HT-29 (cell line): ENCODE data around the gene INO80. TPM values are rescaled to one million over a fixed set of nuclear protein-coding genes. Genes with fewer than 3 reads are reported as not detected.

Experiments
- DNase-seq: peaks from one replicate; pipeline ENCODE4 v3.0.0-alpha.2; 2015; ENCODE audit warnings: low spot score
- total RNA-seq: library from RNA; depleted of rRNA; stranded (reverse); fragments of >200 nt; shearing (Covaris generic); gene quantifications from 2 replicates; pipeline ENCODE4 v1.2.3, GENCODE V29; 2014

INO80 gene
- total RNA-seq, 1 experiment from 2014 or later, result 66.9 TPM

DNA sequence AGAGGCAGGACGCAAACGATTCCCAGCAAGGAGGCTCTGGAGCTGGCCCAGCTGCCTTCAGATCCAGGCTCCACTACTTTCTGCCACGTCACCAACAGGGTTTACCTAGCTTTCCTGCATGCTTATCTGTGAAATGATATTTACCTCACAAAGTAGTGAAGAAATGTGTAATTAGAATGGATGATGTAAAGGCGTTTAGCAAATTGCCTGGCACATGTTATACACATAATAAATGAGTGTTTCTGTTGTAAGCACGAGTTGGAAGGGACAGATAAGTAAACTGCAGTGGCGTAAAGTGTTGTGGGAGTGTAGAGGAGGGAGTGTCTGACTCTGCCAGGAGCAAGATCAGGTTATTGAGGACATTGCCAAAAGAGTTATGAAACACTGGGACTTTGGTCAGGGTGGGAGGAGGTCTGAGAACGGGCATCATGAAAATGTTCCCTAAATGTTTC is 166.3 kb downstream of the INO80 start:
- no peak for DNase-seq

GRCh38 chr15:40948706-40949473 is 167.2 kb downstream of the INO80 start:
- DNase-seq, result no peak

DNA sequence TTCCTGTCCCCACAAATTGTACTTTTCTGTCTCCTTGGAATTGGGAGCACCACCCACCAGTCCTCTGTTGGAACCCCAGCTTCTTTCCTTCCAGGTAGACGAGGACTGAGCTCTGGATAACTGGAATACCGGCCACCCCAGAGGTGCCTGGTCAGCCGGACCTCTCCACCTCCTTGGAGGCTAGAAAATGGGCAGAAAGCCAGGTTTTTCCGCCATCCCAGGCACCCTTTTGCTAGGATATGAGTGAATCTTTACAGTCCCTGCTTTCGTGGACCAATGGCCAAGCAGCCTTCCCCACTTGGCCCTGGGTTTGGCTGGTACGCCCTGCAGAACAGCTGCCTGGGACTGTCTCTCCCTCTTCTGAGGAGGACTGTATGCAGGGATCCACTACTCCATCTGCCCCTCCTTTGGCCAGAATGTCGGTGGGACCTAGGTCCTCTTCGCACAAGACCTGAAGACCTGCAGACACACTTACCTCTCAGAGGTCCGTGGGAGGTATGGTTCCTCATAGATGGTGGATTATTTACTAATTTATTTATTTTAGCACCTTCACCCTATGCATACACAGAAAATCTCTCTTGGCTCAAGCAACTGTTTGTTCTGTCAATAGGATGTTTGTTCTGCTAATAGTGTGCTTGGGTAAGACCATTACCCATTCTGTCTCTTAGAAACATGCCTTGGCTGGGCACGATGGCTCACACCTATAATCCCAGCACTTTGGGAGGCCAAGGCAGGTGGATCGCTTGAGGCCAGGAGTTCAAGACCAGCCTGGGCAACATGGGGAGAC is 171.4 kb downstream of the INO80 start:
- no peak for DNase-seq

DNA sequence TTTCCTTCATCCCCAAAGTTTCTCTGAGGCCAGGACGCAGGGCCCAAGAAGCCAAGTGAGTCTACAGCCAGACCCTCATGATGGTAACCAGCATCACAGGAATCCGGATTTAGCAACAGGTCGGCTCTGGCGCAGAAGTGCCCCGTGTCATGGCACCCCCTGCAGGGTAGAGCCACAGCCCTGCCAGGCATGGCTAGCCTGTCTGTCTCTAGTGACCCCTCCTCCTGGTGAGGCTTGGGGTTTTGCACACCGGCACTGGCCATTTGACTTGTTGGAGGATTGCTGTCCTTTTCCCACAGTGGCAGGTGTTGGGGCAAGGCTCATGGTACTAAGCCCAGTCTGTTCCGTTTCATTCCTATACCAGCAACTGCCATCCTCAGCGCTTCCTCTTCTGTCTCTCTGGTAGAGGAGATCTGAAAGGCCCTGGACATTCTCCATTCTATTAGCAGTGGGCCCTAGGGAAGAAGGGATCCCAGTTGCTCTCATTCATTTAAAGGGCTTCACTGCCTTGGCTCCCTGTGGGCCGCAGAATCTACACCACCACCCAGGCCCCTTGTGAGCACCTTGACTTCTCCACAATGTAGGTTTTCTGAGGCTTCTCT is 172.2 kb downstream of the INO80 start:
- no peak for DNase-seq

GRCh38 chr15:40942878-40943277 is 173.2 kb downstream of the INO80 start:
- DNase-seq, result no peak

DNA sequence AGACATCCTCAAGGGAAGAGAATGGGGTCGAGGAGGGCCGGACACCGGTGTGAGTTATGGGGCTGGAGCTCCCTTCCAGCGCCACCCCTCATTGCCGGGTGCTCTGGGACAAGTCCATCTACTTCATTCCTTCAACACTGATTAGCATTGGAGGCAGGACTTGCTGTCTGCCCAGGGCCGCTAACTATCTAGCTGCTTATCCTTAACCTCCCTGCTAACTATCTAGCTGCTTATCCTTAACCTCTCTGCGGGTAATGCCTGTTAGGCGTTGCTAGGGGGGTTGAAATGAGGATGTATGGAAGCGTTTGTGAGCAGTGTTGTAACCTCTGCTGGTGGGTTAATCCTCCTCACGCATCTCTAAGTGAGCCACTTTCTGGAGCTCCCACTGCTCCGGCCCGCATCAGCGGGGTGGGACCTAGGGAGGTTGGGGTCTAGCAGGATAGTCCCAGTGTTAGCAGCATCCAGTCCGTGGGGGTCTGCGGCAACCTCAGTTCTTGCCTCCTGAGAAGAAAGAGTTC is 173.7 kb downstream of the INO80 start:
- peak; percentile 46 for DNase-seq

DNA sequence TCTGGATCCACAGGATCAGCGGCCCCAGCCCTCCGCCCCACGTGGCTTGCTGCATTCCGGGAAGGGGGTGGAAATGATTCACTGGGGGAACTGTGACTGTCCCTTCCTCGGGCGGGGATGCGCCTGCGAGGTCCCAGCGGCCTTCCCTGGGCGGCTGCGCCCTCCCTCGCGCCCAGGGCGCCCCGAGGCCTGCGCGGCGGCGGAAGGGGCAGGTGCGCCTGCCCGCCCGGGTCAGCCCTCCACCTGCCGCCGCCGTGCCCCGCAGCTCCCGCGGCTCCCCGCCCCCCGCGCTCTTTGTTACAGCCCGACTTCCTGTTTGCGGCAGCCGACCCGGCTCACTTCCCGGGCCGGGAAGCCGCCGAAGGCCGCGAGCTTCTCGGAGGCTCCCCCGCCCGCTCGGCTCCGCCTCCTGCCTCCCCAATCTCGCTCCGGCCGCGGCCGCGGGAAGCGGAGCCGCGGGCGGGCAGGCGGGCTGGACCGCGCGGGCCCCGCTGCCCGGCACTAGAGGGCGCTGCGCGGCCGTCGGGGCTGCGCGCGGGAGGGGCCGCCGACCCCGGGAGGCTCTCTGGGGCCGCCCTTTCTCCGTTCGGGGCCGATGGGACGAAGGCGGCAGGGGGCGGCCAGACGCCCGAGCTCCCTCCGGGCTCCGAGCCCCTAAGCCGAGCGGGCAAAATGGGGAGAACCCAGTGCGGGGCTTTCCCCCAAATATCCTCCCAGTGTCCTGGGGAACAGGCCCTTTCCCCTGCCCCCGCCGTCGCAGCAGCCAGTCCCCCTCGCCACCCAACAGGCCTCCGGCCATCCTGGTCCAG is 174.3 kb downstream of the INO80 start:
- DNase-seq, result peak; percentile 91

GRCh38 chr15:40941068-40941527 is 175.0 kb downstream of the INO80 start:
- peak; percentile 33 for DNase-seq

- DNase-seq, result no peak
These were observed 175.7 kb downstream of the INO80 start for GRCh38 chr15:40940296-40940801.

DNA sequence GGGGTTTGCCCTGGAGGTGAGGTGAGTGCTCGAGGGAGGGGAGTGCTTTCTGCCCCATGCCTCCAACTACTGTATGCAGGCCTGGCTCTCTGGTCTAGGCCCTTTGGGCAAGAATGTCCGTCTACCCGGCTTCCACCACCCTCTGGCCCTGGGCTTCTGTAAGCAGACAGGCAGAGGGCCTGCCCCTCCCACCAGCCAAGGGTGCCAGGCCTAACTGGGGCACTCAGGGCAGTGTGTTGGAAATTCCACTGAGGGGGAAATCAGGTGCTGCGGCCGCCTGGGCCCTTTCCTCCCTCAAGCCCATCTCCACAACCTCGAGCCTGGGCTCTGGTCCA is 177.6 kb downstream of the INO80 start:
- no peak for DNase-seq

GRCh38 chr15:40937762-40938535 is 178.1 kb downstream of the INO80 start:
- peak; percentile 92 for DNase-seq

DNA sequence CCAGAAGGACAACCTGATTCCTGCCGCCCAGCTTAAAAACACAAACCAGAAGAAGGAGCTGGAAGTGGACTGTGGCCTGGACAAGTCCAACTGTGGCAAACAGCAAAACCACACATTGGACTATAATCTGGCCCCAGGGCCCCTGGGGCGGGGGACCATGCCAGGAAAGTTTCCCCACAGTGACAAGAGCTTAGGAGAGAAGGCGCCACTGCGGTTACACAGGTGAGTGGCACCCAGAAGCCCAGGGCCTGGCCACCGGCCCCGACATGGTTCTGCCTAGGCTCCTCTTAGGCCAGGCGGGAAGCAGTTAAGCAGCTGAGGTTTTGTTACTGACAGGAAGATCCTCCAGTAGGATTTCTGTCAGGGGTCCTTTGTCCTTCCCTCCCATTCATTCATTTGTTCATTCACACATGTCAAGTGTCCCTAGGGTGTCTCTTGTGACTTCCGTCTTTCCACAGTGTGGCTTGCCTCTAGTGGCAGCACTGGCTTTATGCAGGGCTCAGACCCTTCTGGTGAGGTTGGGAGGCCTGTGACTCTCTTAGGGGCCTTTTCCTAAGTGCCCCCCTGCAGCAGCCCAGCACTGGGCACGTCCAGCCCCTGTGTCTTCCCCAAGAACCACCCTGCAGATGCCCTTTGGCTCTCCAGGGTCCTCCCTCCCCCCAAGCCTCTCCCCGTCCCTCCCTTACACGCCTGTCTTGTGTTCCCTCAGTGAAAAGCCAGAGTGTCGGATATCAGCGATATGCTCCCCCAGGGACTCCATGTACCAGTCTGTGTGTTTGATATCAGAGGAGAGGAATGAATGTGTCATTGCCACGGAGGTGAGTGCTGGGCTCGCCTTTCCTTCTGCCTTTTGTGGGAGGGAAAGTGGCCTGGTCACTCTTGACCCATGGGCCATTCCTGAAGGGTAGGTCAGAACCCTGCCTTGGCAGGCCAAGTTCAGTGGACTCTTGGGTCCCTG is 179.1 kb downstream of the INO80 start:
- no peak for DNase-seq

- no peak for DNase-seq
These were observed 179.8 kb downstream of the INO80 start for GRCh38 chr15:40936234-40936708.

DNA sequence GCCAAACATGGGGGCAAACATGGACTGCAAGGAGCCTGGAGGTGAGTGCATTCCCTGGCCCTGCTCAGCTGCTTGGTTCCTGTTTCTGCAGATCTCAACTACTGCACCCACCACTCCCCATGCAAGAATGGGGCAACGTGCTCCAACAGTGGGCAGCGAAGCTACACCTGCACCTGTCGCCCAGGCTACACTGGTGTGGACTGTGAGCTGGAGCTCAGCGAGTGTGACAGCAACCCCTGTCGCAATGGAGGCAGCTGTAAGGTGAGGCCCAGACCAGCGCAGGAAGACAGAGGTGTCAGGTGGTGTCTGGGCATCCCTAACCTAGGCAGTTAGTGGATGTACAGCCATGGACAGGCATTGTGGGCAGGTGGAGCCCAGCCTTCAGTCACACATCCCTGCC is 181.6 kb downstream of the INO80 start:
- DNase-seq, result no peak

DNA sequence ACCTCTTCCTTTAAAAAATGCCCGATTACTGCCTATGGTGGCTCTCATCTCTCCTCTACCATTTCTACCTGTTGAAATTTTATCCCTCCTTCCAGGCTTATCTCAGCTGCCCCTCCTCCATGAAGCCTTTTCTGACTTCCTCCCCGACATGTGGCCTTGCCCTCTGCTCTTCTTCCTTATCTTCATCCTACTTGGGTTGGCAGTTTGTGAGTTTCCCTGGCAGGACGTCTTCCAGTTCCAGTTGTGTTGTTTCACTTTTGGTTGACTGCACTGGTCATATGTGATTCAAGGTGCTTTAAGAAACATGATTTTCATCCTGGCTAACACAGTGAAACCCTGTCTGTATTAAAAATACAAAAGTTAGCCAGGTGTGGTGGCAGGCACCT is 182.6 kb downstream of the INO80 start:
- DNase-seq, result peak; percentile 33

GRCh38 chr15:40932649-40933516 is 183.2 kb downstream of the INO80 start:
- DNase-seq, result peak; percentile 59

- peak; percentile 42 for DNase-seq
These were observed 183.9 kb downstream of the INO80 start for GRCh38 chr15:40932156-40932555.
